CD4-positive, CD25-positive, alpha-beta regulatory T cell (primary cell): ENCODE data around the gene NRN1L. TPM values are rescaled to one million over a fixed set of nuclear protein-coding genes. Genes with fewer than 3 reads are reported as not detected.
"Not testable (repeated sequence)": the region's sequence is repeated elsewhere in the genome, so short reads cannot be mapped to it uniquely, and the experiment has no call there.

Source experiments
- ATAC-seq, 2 donors: fragments of 150-1000 bp; cut with Tn5 transposase; one replicate each; pipeline ENCODE4 v1.10.0; 2021; ENCODE audit warnings: low read depth in 2 of 2, moderate number of reproducible peaks in 2 of 2, moderate library complexity in 1 of 2
- DNase-seq, 3 donors: peaks; one replicate each; pipeline versions ENCODE4 v3.0.0 to v3.0.0-alpha.2; 2012 to 2022; ENCODE audit warnings: mixed read lengths in 1 of 3
- H3K27ac ChIP-seq: one replicate; pipeline ENCODE4 v1.7.0; 2013; ENCODE audit warnings: mild to moderate bottlenecking, low read length; ENCODE audit not compliant: insufficient read depth, poor library complexity, severe bottlenecking
- H3K27me3 ChIP-seq: one replicate; pipeline ENCODE4 v1.7.0; 2013; ENCODE audit warnings: low read length; ENCODE audit not compliant: control insufficient read depth, insufficient read depth
- H3K36me3 ChIP-seq: one replicate; pipeline ENCODE4 v1.7.0; 2013; ENCODE audit warnings: mild to moderate bottlenecking, low read length, moderate library complexity; ENCODE audit not compliant: control insufficient read depth, insufficient read depth
- H3K4me1 ChIP-seq: 2 replicates; pipeline ENCODE4 v1.7.0; 2013; ENCODE audit warnings: mild to moderate bottlenecking, low read length; ENCODE audit not compliant: insufficient read depth, control insufficient read depth, poor library complexity, severe bottlenecking
- H3K4me3 ChIP-seq: one replicate; pipeline ENCODE4 v1.7.0; 2013; ENCODE audit warnings: low read depth, mild to moderate bottlenecking, low read length, moderate library complexity
- H3K9me3 ChIP-seq, 2 experiments: 1 replicate in 1 of 2; 2 replicates in 1 of 2; pipeline ENCODE4 v1.7.0; 2013; ENCODE audit warnings: low read length in 2 of 2, mild to moderate bottlenecking in 1 of 2, moderate library complexity in 1 of 2; ENCODE audit not compliant: control insufficient read depth in 2 of 2
- H3K27ac Mint-ChIP-seq, 3 donors: one replicate each; pipeline ENCODE4 v1.8.0; 2020 to 2022; ENCODE audit warnings: mild to moderate bottlenecking in 3 of 3, mixed read lengths in 3 of 3, moderate library complexity in 2 of 3
- H3K27me3 Mint-ChIP-seq: one replicate; pipeline ENCODE4 v1.8.0; 2022; ENCODE audit warnings: mild to moderate bottlenecking, mixed read lengths
- H3K36me3 Mint-ChIP-seq: one replicate; pipeline ENCODE4 v1.8.0; 2020; ENCODE audit warnings: mixed read lengths
- H3K4me1 Mint-ChIP-seq, 4 donors: one replicate each; pipeline ENCODE4 v1.8.0; 2020 to 2022; ENCODE audit warnings: mixed read lengths in 4 of 4, mild to moderate bottlenecking in 1 of 4
- H3K4me3 Mint-ChIP-seq, 4 donors: one replicate each; pipeline ENCODE4 v1.8.0; 2020 to 2022; ENCODE audit warnings: mild to moderate bottlenecking in 4 of 4, mixed read lengths in 4 of 4, moderate library complexity in 3 of 4
- H3K9me3 Mint-ChIP-seq, 7 donors: one replicate each; pipeline ENCODE4 v1.8.0; 2020 to 2022; ENCODE audit warnings: mixed read lengths in 7 of 7, mild to moderate bottlenecking in 3 of 7, moderate library complexity in 2 of 7
- polyA plus RNA-seq, 4 donors: library from polyadenylated mRNA; unstranded; fragments of 300-500 nt; fragmentation: Illumina TruSeq; gene quantifications; one replicate each; pipeline ENCODE4 v1.2.3, GENCODE V29; 2021
- total RNA-seq: library from RNA; stranded (reverse); gene quantifications from one replicate; pipeline ENCODE4 v1.2.3, GENCODE V29; 2022

NRN1L gene
- total and polyA plus RNA-seq, 5 donors from 2014 or later = 0.37 to 2.7 (median 0.65) TPM; not detected in 2

GRCh38 chr16:67864044-67864443 is 20.6 kb upstream of the NRN1L start:
- not testable (repeated sequence) for H3K27ac ChIP-seq, H3K27ac Mint-ChIP-seq, H3K4me3 Mint-ChIP-seq, H3K27me3 Mint-ChIP-seq, H3K9me3 Mint-ChIP-seq, H3K27me3 ChIP-seq, DNase-seq, ATAC-seq, H3K4me1 ChIP-seq, H3K4me3 ChIP-seq, H3K9me3 ChIP-seq, H3K36me3 Mint-ChIP-seq
- H3K4me1 Mint-ChIP-seq = peaks cover 0 to 17% (median 6%) of the 10 kb centered on the region in 4 donors
- peaks cover 24% of the 10 kb centered on the region for H3K36me3 ChIP-seq

GRCh38 chr16:67864594-67864993 is 20.1 kb upstream of the NRN1L start:
- Mint-ChIP-seq H3K27me3 (no peaks in the 10 kb centered on the region), H3K36me3 (peaks cover 9% of the 10 kb centered on the region), H3K27ac (no peak overlapping the region), H3K9me3 (no peaks in the 10 kb centered on the region), H3K4me3 (no peak overlapping the region), H3K4me1 (peaks cover 0 to 17% (median 6%) of the 10 kb centered on the region in 4 donors)
- H3K9me3 ChIP-seq = no peaks in the 10 kb centered on the region
- H3K27ac ChIP-seq = no peak overlapping the region
- no peaks in the 10 kb centered on the region for H3K27me3 ChIP-seq
- no peak overlapping the region for H3K4me3 ChIP-seq
- H3K36me3 ChIP-seq = peaks cover 24% of the 10 kb centered on the region
- no peak for DNase-seq
- ATAC-seq = no peak
- H3K4me1 ChIP-seq = no peaks in the 10 kb centered on the region

- Histone ChIP-seq H3K9me3 (no peaks in the 10 kb centered on the region), H3K36me3 (peaks cover 24% of the 10 kb centered on the region), H3K4me1 (no peaks in the 10 kb centered on the region), H3K27me3 (no peaks in the 10 kb centered on the region), H3K27ac (no peak overlapping the region), H3K4me3 (no peak overlapping the region)
- peaks cover 10% of the 10 kb centered on the region for H3K36me3 Mint-ChIP-seq
- peak in 2 of 3 donors; percentile 9 to 47 for DNase-seq
- H3K27me3 Mint-ChIP-seq = no peaks in the 10 kb centered on the region
- peak overlapping the region in 1 of 3 donors; percentile 74 for H3K27ac Mint-ChIP-seq
- no peaks in the 10 kb centered on the region for H3K9me3 Mint-ChIP-seq
- peak; percentile 46 to 58 for ATAC-seq
- peaks cover 0 to 17% (median 6%) of the 10 kb centered on the region in 4 donors for H3K4me1 Mint-ChIP-seq
- no peak overlapping the region for H3K4me3 Mint-ChIP-seq
Observed at GRCh38 chr16:67865318-67865717, 19.4 kb upstream of the NRN1L start.

GRCh38 chr16:67868290-67868689 is 16.4 kb upstream of the NRN1L start:
- peaks cover 15% of the 10 kb centered on the region for H3K36me3 Mint-ChIP-seq
- H3K4me1 Mint-ChIP-seq = peaks cover 0 to 16% (median 5%) of the 10 kb centered on the region in 4 donors
- H3K9me3 Mint-ChIP-seq = no peaks in the 10 kb centered on the region
- Histone ChIP-seq H3K27ac (no peak overlapping the region), H3K36me3 (peaks cover 32% of the 10 kb centered on the region), H3K9me3 (no peaks in the 10 kb centered on the region), H3K4me1 (peaks cover 8% of the 10 kb centered on the region), H3K27me3 (no peaks in the 10 kb centered on the region), H3K4me3 (no peak overlapping the region)
- no peak overlapping the region for H3K27ac Mint-ChIP-seq
- DNase-seq (no peak), ATAC-seq (no peak)
- no peaks in the 10 kb centered on the region for H3K27me3 Mint-ChIP-seq
- peak overlapping the region in 1 of 4 donors; percentile 58 for H3K4me3 Mint-ChIP-seq

GRCh38 chr16:67869653-67870052 is 15.0 kb upstream of the NRN1L start:
- Histone ChIP-seq H3K4me3 (no peak overlapping the region), H3K9me3 (no peaks in the 10 kb centered on the region), H3K27me3 (no peaks in the 10 kb centered on the region), H3K36me3 (peaks cover 32% of the 10 kb centered on the region), H3K27ac (no peak overlapping the region), H3K4me1 (peaks cover 22% of the 10 kb centered on the region)
- H3K27me3 Mint-ChIP-seq = no peaks in the 10 kb centered on the region
- peaks cover 15% of the 10 kb centered on the region for H3K36me3 Mint-ChIP-seq
- H3K27ac Mint-ChIP-seq = peak overlapping the region in 1 of 3 donors; percentile 29
- peaks cover 10 to 27% (median 15%) of the 10 kb centered on the region in 4 donors for H3K4me1 Mint-ChIP-seq
- peak overlapping the region in 1 of 4 donors; percentile 70 for H3K4me3 Mint-ChIP-seq
- no peaks in the 10 kb centered on the region for H3K9me3 Mint-ChIP-seq
- ATAC-seq (no peak), DNase-seq (no peak)

- Mint-ChIP-seq H3K36me3 (peaks cover 26% of the 10 kb centered on the region), H3K4me3 (peak overlapping the region in 1 of 4 donors; percentile 92), H3K27ac (no peak overlapping the region), H3K27me3 (no peaks in the 10 kb centered on the region), H3K9me3 (no peaks in the 10 kb centered on the region), H3K4me1 (peaks cover 11 to 40% (median 24%) of the 10 kb centered on the region in 4 donors)
- Histone ChIP-seq H3K27me3 (no peaks in the 10 kb centered on the region), H3K36me3 (peaks cover 29% of the 10 kb centered on the region), H3K4me1 (peaks cover 36% of the 10 kb centered on the region), H3K27ac (peak overlapping the region; percentile 82), H3K9me3 (no peaks in the 10 kb centered on the region), H3K4me3 (no peak overlapping the region)
- DNase-seq (no peak), ATAC-seq (no peak)
Observed at GRCh38 chr16:67871256-67871655, 13.4 kb upstream of the NRN1L start.

- no peaks in the 10 kb centered on the region for H3K27me3 Mint-ChIP-seq
- H3K36me3 Mint-ChIP-seq = peaks cover 26% of the 10 kb centered on the region
- H3K36me3 ChIP-seq = peaks cover 36% of the 10 kb centered on the region
- H3K4me1 ChIP-seq = peaks cover 36% of the 10 kb centered on the region
- peak overlapping the region; percentile 90 to 93 (median 90) for H3K27ac Mint-ChIP-seq
- no peaks in the 10 kb centered on the region for H3K9me3 ChIP-seq
- no peaks in the 10 kb centered on the region for H3K9me3 Mint-ChIP-seq
- DNase-seq (no peak), ATAC-seq (no peak)
- peaks cover 11 to 43% (median 24%) of the 10 kb centered on the region in 4 donors for H3K4me1 Mint-ChIP-seq
- H3K4me3 Mint-ChIP-seq = peak overlapping the region; percentile 92 to 96 (median 93)
- peak overlapping the region; percentile 65 for H3K4me3 ChIP-seq
- no peaks in the 10 kb centered on the region for H3K27me3 ChIP-seq
- H3K27ac ChIP-seq = peak overlapping the region; percentile 82
Observed at GRCh38 chr16:67872131-67872630, 12.5 kb upstream of the NRN1L start.
